Common myeloid progenitor, CD34-positive (primary cell): ENCODE data around the gene TLL2.

Experiments used
- CTCF ChIA-PET: fragments of 350-600 bp; sonication (Branson Sonifier 250); formaldehyde crosslinking; loops from one replicate; lab custom pipeline; 2021; ENCODE audit warnings: antibody characterized with exemption; lab: Charles Lee
- POLR2A ChIA-PET: fragments of 350-600 bp; sonication (Branson Sonifier 250); formaldehyde crosslinking; loops from one replicate; lab custom pipeline; 2021; ENCODE audit warnings: antibody characterized with exemption; lab: Charles Lee
- DNase-seq, 3 donors: peaks; one replicate each; pipeline versions ENCODE4 v3.0.0 to v3.0.0-alpha.2; 2013
- H3K27ac ChIP-seq, 2 experiments: 1 replicate in 1 of 2; 2 replicates in 1 of 2; pipeline ENCODE4 v1.7.0; 2013; ENCODE audit warnings: inconsistent platforms in 2 of 2, low read length in 2 of 2, mild to moderate bottlenecking in 2 of 2, low read depth in 1 of 2, moderate library complexity in 1 of 2; ENCODE audit not compliant: severe bottlenecking in 2 of 2, insufficient read depth in 1 of 2, poor library complexity in 1 of 2
- H3K27me3 ChIP-seq, 5 experiments: replicated peaks in 2 of 5; 1 replicate in 3 of 5; 2 replicates in 2 of 5; pipeline versions ENCODE4 v1.6.1 to v1.7.0; 2013; ENCODE audit warnings: low read length in 4 of 5, mild to moderate bottlenecking in 2 of 5, moderate library complexity in 2 of 5, inconsistent platforms in 1 of 5; ENCODE audit not compliant: insufficient read depth in 5 of 5, control insufficient read depth in 4 of 5
- H3K36me3 ChIP-seq, 4 experiments: 1 replicate in 2 of 4; 2 replicates in 2 of 4; pipeline versions ENCODE4 v1.6.1 to v1.7.0; 2013; ENCODE audit warnings: low read length in 3 of 4, control low read depth in 1 of 4, mild to moderate bottlenecking in 1 of 4; ENCODE audit not compliant: control insufficient read depth in 4 of 4, insufficient read depth in 4 of 4
- H3K4me1 ChIP-seq, 4 experiments: 1 replicate in 3 of 4; 2 replicates in 1 of 4; pipeline versions ENCODE4 v1.6.1 to v1.7.1; 2013; ENCODE audit warnings: low read length in 3 of 4, mild to moderate bottlenecking in 3 of 4, control low read depth in 1 of 4, inconsistent platforms in 1 of 4, moderate library complexity in 1 of 4; ENCODE audit not compliant: control insufficient read depth in 4 of 4, insufficient read depth in 4 of 4; ENCODE audit errors: control extremely low read depth in 1 of 4
- H3K4me3 ChIP-seq, 7 experiments: 1 replicate in 4 of 7; 2 replicates in 3 of 7; pipeline versions ENCODE4 v1.5.1 to v1.7.0; 2013; ENCODE audit warnings: mild to moderate bottlenecking in 7 of 7, low read length in 6 of 7, moderate library complexity in 6 of 7, inconsistent platforms in 2 of 7, low read depth in 2 of 7, control low read depth in 1 of 7; ENCODE audit not compliant: insufficient read depth in 4 of 7, control insufficient read depth in 1 of 7; ENCODE audit errors: extremely low read depth in 1 of 7
- H3K9me3 ChIP-seq, 5 experiments: 1 replicate in 4 of 5; 2 replicates in 1 of 5; pipeline versions ENCODE4 v1.6.1 to v1.7.1; 2013; ENCODE audit warnings: low read length in 4 of 5, mild to moderate bottlenecking in 2 of 5, inconsistent platforms in 1 of 5, low read depth in 1 of 5, moderate library complexity in 1 of 5; ENCODE audit not compliant: control insufficient read depth in 4 of 5, insufficient read depth in 2 of 5; ENCODE audit errors: control extremely low read depth in 1 of 5
- WGBS: methylation state at CpG from one replicate; pipeline ENCODE4 v1.1.5; 2013; ENCODE audit not compliant: insufficient coverage; 5-methylcytosine and 5-hydroxymethylcytosine counted together

The TLL2 gene

DNA sequence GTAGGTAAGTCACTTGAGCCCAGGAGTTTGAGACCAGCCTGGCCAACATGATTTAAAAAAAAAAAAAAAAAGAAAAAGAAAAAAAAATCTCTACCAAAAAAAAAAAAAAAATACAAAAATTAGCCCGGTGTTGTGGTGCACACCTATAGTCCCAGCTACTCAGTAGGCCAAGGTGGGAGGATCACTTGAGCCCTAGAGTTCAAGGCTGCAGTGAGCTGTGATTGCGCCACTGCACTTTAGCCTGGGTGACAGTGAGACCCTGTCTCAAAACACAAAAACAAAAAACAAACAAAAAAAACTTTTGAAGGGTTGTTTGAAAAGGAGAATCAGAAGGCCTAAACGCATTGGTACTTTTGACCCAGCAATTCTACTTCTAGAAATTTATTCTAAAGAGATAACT lies 13.7 kb downstream of the TLL2 start:
- peaks cover 0 to 3% (median 0%) of the 10 kb centered on the region in 5 experiments for H3K27me3 ChIP-seq
- no peak overlapping the region for H3K4me3 ChIP-seq
- ChIA-PET CTCF (no interaction called here), POLR2A (no interaction called here)
- WGBS, result no CpG with 5 or more reads among the region's 3 CpGs
- H3K36me3 ChIP-seq, result no peaks in the 10 kb centered on the region
- no peaks in the 10 kb centered on the region for H3K9me3 ChIP-seq
- no peak overlapping the region for H3K27ac ChIP-seq
- DNase-seq, result no peak
- H3K4me1 ChIP-seq, result no peaks in the 10 kb centered on the region

DNA sequence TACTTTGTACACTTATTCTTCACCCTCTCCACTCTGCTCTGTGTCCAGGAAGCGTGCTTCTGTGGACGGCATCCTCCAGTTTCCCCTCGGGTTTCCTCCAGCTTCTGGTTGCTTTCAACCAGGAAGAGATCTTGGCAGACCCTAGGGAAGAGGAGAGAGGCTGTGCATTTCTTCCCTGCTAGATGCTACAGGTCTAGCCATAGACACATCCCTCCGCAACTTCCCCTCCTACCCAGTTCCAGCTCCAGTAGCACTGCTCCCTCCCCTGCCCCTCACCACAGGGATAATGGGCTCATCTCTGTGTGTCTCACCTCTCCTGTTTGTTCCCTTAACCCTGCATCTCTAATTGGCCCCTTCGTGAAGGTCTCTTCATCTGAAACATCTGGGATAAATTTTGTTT lies 16.3 kb downstream of the TLL2 start:
- Histone ChIP-seq H3K4me1 (no peaks in the 10 kb centered on the region), H3K27me3 (peaks cover 0 to 9% (median 0%) of the 10 kb centered on the region in 5 experiments), H3K9me3 (no peaks in the 10 kb centered on the region), H3K27ac (no peak overlapping the region), H3K4me3 (no peak overlapping the region), H3K36me3 (no peaks in the 10 kb centered on the region)
- ChIA-PET CTCF (interaction anchor here (1.3 to 3.5 kb wide), 4 partner anchors 12 to 122 kb away, joined by 5 to 26 read pairs (median 6); partner anchors contain the start of gene TLL2), POLR2A (no interaction called here)
- DNase-seq, result no peak
- WGBS, result 48% methylated on average over 4 of the region's 5 CpGs

GRCh38 chr10:96496281-96496925 lies 17.3 kb downstream of the TLL2 start:
- no peaks in the 10 kb centered on the region for H3K4me1 ChIP-seq
- no peaks in the 10 kb centered on the region for H3K9me3 ChIP-seq
- H3K4me3 ChIP-seq, result no peak overlapping the region
- ChIA-PET CTCF (interaction anchor here (0.8 to 3.5 kb wide), 3 partner anchors 13 to 101 kb away, joined by 3 to 26 read pairs (median 7); no protein-coding TSS in a partner anchor), POLR2A (no interaction called here)
- H3K27me3 ChIP-seq, result peaks cover 0 to 9% (median 0%) of the 10 kb centered on the region in 5 experiments
- DNase-seq, result peak in 2 of 3 donors; percentile 40 to 46
- 100% methylated on average over 3 of the region's 6 CpGs for WGBS
- no peak overlapping the region for H3K27ac ChIP-seq
- no peaks in the 10 kb centered on the region for H3K36me3 ChIP-seq

- H3K27me3 ChIP-seq, result peaks cover 0 to 9% (median under 1%) of the 10 kb centered on the region in 5 experiments
- no peaks in the 10 kb centered on the region for H3K9me3 ChIP-seq
- no peaks in the 10 kb centered on the region for H3K4me1 ChIP-seq
- CTCF ChIA-PET, result interaction anchor here (0.8 to 3.5 kb wide), 2 partner anchors 14 to 17 kb away, joined by 3 to 26 read pairs; no protein-coding TSS in a partner anchor
- POLR2A ChIA-PET, result no interaction called here
- DNase-seq, result no peak
- WGBS, result 98% methylated on average over 6 of the region's 6 CpGs
- no peak overlapping the region for H3K27ac ChIP-seq
- H3K36me3 ChIP-seq, result no peaks in the 10 kb centered on the region
- H3K4me3 ChIP-seq, result no peak overlapping the region
Measured at GRCh38 chr10:96495544-96495943, 18.2 kb downstream of the TLL2 start.

DNA sequence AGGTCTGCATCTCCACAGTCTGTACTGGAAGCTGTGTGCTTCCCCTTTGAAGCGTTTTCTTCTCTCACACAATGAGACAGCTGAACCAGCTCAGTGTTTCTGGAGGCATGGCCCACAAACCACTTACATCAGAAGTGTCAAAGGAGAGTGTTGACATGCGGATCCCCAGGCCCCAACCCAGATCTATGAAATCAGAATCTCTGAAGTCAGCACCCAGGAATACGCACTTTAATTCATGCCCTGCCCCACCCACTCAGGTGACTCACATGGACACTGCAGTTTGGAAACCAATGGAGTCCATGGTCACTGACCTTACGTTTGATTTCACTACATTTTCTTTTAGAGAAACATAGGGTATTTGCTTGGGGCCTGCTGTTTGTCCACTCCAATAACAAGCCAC lies 19.0 kb downstream of the TLL2 start:
- WGBS, result 91% methylated on average over 4 of the region's 4 CpGs
- DNase-seq, result no peak
- Histone ChIP-seq H3K4me1 (no peaks in the 10 kb centered on the region), H3K9me3 (no peaks in the 10 kb centered on the region), H3K27ac (no peak overlapping the region), H3K36me3 (no peaks in the 10 kb centered on the region), H3K4me3 (no peak overlapping the region), H3K27me3 (peaks cover 0 to 9% (median 1%) of the 10 kb centered on the region in 5 experiments)
- POLR2A ChIA-PET, result no interaction called here
- CTCF ChIA-PET, result no interaction called here

DNA sequence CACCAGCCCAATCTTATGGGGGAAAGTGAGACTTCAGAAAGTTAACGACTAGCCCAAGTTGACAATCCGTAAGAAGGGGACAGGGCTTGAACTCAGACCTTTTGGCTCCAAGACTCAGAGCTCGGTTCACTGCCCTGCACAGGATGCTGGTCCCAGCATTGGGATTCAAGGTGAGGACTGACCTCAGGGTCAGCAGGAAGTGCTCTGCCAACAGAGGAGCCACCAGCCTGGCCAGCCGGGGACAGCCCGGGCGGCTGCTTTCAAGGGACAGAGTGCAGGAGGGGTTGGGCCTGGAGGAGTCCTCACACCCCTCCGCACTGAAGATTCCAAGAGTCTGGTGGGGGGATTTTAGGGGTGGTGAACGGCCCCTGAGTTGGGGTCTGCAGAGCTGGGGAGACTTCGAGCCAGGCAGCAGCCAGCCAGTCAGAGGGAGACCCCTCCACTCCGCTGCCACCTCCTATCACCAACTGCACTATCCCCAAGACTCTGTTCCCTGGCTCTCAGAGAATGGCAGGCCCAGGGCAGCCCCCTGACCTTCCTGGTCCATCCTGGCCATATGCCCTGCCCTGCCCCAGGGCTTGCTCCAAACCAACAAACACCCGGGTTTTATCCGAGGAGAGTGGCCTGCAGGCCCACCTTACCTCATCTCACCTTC lies 19.7 kb downstream of the TLL2 start:
- DNase-seq, result no peak
- H3K4me3 ChIP-seq, result no peak overlapping the region
- no peaks in the 10 kb centered on the region for H3K9me3 ChIP-seq
- POLR2A ChIA-PET, result no interaction called here
- H3K27me3 ChIP-seq, result peaks cover 0 to 9% (median 1%) of the 10 kb centered on the region in 5 experiments
- CTCF ChIA-PET, result no interaction called here
- WGBS, result 98% methylated on average over 10 of the region's 12 CpGs
- H3K4me1 ChIP-seq, result no peaks in the 10 kb centered on the region
- H3K27ac ChIP-seq, result no peak overlapping the region
- H3K36me3 ChIP-seq, result no peaks in the 10 kb centered on the region

GRCh38 chr10:96493254-96493653 lies 20.5 kb downstream of the TLL2 start:
- no peak overlapping the region for H3K4me3 ChIP-seq
- H3K4me1 ChIP-seq, result no peaks in the 10 kb centered on the region
- POLR2A ChIA-PET, result no interaction called here
- 91% methylated on average over 1 of the region's 2 CpGs for WGBS
- no peak for DNase-seq
- H3K9me3 ChIP-seq, result no peaks in the 10 kb centered on the region
- H3K27me3 ChIP-seq, result peaks cover 0 to 5% (median 1%) of the 10 kb centered on the region in 5 experiments
- no peak overlapping the region for H3K27ac ChIP-seq
- H3K36me3 ChIP-seq, result no peaks in the 10 kb centered on the region
- CTCF ChIA-PET, result no interaction called here
